HG03442 (cell line): ENCODE measurements around the gene MUC22.
"Not testable (repeated sequence)": the region's sequence is repeated elsewhere in the genome, so short reads cannot be mapped to it uniquely, and the experiment has no call there.

Source experiments
- ATAC-seq: cut with Tn5 transposase; IDR thresholded peaks from one replicate; pipeline ENCODE4 v1.9.1; 2021; ENCODE audit warnings: mild to moderate bottlenecking, moderate library complexity; ENCODE audit not compliant: unreplicated experiment

Gene MUC22

DNA sequence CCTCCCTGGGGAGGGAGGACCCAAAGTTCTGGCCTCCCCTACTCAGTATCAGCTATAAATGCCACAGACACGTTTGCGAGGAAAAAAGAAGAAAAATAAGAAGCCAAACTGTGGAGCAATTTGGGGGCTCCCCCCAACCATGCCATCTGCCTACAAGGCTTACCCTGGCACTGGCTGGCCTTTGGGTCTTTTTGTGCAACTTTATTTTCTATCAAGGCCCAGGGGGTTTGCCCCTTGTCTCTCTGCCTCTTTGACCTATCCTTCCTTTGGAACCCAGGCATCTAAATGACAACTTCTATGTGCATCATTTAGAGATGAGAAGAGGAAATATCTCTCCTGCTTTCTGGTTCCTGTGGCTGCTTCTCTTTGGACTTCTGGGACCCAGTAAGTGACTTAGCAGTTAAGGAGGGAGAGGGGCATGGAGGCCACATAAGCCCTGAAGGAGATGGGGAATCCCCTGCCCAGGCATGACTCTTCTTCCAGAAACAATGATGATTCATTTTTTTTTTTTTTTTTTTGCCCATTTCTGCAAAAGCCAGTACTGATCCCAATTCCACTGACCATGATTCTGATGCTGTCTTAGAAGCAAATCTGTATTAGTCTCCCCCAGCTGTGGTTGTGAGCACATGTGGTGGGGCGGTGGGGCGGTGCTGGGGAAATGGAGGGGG, at the start of gene MUC22:
TSS of gene MUC22 (plus strand) at position 82 of the 668 bp plus-strand sequence. CDS start at position 315, 233 bp downstream.
- no peak for ATAC-seq

DNA sequence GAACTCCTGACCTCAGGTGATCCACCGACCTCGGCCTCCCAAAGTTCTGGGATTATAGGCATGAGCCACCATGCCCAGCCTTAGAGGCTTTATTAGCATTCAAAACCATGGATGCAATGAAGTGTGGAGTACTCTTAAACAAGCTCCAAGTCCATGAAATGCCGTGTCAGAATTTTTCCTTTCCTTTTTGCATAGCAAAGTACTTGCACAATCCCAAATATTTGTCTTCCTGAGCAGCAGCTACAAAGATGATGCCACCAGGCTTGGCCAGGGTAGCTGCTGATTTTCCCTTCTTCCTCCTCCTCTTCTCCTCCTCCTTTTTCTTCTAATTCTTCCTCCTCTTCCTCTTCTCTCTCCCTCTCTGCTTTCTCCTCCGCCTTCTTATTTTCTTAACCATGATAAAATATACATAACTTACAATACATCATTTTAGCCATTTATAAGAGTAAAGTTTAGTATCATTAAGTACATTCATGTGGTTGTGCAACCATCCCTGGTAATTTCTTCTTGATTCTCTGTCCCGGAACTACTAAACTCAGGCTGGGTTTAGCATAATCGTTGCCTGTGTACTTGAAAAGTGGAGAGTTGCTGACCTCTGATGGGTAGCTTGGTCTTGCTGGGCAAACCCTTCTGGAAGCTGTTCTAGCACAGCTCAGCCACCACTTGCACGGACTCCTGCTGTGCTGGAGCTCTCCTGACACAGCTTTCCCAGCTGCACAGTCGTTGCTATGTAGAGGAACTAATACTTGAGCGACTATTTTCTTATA, 49.2 kb upstream of the MUC22 start:
- no peak for ATAC-seq

DNA sequence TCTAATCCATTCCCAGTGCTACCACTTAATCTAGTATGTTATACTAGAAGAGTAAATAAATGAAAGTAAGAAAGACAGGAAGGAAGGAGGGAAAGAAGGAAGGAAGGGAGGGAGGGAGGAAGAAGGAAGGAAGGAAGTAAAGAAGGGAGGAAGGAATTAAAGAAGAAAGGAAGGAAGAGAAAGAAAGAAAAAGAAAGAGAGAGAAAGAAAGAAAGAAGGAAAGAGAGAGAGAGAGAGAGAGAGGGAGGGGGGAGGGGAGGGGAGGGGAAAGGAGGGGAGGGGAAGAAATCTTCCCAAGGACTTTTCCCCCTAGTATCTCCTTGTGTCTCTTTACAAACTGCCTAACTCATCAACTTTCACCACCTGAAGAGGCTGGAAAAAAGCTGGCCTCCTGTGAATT, 47.6 kb upstream of the MUC22 start:
- no peak for ATAC-seq

DNA sequence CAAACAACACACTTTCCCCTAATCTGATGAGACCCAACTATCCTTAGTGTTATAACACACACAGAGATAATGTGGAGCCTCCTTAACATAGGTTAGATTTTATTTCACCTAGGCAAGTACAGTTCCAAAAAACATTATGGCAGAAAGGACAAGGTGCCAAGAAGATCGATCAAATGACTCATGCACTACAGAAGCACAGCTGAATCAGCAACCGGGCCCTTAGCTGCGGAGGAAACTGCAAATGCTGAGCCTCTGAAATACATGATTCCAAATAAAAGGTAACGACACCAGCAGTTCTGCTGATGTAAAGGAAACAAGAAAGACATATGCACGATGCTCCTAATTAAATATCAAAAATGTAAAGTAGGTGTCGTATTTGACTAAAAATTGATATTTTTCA, 46.6 kb upstream of the MUC22 start:
- ATAC-seq: no peak

DNA sequence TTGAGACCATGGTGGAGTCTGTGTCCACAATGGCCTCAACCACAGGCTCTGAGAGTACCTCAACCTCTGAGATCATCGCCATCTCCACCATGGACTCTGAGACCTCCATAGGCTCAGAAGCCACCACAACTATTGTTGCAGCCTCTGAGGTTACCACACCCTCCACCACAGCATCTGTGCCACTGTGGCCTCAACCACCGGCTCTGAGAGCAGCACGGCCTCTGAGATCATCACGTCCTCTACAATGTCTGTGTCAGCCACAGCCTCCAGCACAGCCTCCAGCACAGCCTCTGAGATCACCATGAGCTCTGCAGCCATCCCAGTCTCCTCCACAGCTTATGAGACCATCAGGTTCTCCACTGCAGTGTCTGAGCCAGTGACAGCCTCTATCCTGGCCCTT, 46.2 kb upstream of the MUC22 start:
- ATAC-seq: no peak

DNA sequence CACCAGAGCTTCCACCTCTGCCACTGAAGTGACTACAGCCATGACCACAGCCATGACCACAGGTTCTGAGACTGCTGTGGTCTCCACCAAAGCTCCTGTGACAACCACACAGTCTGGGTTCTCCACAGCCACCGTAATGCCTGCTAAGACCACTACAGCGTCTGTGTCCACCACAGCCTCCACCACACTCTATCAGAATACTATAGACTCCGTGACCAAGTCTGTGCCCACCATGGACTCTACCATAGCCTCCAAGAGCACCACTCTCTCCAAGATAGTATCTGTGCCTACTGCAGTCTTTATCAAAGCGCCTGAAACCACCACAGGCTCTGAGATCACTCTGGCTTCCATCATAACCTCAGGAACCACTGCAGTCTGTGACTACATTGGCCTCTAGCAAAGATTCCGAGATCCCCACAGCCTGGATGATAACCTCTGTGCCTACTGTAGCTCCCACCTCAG, 45.1 kb upstream of the MUC22 start:
- ATAC-seq: no peak

DNA sequence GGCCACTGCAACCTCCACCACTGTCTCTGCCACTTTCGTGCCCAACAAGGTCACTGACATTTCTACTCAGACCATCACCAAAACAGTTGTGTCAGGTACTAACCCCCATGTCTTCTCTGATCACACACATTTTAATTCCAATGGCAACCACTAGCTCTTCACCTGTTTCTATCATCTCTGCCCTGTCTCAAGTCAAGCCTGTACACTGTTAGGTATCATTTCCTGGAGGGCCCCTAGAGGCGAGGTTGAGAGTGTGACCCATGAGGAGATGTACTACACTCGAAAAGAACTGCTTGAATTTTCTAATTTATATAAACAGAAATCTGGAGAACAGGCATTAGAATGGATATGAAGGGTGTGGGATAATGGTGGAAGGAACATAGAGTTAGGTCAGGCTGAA, 44.1 kb upstream of the MUC22 start:
- no peak for ATAC-seq

DNA sequence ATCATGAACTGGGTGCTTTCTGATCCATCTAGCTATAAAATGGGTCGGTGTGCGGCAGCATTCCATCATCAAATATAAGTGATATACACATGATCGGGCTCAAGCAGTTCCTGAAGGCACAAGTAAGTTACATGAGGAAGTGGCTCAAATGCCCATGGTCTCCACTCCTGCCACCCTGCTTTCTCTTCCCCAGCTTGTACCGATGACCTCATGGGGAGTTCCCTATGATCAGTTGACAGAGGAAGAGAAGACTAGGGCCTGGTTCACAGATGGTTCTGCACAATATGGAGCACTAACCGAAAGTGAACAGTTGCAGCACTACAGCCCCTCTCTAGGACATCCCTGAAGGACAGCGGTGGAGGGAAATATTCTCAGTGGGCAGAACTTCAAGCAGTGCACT, 41.1 kb upstream of the MUC22 start:
- ATAC-seq: not testable (repeated sequence)

DNA sequence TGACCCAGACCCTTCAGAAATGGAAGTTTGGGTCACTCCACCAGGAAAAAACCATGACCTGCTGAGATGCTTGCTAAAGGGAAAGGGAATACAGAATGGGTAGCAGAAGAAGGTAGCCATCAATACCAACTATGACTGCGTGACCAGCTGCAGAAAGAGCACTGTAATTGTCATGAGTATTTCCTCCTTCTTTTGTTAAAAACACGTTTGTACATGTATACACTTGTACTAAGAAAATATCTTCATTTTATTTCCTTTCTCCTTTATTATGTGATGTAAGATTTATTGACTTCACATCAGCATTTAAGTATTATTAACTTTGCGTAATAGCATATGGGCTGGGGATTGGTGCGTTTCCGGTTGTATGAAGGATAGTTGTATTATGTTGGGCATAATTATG, 39.3 kb upstream of the MUC22 start:
- no peak for ATAC-seq

DNA sequence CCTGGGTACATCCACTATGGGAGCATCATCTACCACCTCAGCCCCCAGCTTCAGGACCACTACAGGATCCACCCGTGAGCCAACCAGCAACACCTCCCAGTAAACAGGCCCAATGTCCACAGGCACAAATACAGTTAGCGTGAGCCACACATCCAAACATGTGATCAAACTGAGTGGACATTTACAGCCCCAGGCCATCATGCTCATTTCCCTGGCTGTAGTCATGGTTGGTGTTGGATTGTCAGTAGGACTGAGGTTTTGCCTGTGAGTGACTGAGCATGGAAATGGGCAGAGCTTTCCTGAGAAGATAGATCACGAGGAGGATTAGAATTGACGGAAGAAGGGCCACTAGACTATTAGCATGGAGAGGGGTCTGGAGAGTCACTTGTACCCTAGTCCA, 37.5 kb upstream of the MUC22 start:
- no peak for ATAC-seq

DNA sequence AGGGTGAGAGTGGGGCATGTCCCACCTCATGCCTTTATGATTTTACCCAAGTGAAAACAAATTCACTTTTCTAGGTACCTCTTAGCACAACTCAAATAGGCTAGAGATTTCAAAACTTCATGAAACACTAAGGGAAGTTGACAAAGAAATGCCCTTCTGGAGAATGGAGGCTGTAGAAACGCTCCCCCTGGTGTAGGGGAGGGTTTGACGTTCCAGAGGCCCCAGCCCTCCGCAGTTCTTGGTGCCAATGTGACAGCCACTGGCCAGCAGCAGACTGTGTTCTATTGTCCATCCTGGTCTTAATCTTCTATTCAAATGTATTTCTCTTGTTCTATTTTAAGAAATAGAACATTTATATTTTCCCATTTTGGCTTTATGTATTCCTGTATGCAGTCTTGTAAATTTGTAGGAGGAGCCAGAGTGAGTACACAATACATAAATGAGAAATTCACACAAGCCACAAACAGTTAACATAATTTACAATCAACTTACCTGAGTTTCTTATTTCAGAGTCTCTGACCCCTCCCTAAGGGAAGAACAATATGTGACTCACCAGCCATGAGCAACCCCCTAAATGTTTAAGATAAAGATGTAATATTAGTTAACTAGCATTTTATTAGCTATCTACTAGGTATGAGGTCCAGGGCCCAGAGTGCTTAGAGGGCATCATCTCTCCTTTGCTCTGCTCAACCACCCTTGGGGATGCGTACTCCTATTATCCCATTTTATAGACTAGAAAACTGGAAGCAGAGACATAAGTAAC, 35.6 kb upstream of the MUC22 start:
- ATAC-seq: no peak

DNA sequence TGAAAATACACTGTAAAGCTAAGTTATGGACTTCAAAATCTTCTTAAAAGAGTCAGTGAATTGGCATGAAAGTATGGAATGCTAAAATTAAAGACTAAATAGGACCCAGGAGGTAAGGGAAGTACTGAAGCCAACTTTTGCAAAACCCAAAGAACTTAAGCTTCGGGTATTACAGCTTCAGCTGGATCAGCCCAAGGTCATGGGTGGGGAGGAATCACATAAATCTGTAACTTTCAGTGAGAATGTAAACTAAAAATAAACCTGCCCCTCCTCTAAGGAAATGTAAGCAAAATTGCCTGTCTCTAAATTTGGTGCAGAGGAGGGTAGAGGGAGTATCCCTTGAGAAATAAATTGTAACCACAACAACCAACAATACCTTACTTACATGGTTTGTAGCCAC, 31.1 kb upstream of the MUC22 start:
- ATAC-seq: no peak

DNA sequence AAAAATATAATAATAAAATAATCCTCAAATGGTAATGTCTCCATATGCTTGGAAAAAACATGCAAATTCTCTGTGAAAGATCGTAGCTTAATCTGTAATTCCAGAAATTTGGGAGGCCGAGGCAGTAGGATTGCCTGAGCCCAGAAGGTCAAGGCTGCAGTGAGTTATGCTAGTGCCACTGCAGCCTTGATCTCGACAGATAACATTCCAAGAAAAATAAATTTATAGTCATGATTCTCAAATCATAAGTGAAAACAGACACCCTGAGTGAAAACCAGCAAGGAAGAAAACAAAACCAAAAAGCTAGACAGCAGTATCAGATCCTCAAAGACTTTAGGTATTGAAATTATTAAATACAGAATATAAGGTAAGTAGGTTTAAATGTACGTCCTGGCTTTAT, 30.6 kb upstream of the MUC22 start:
- ATAC-seq: no peak

DNA sequence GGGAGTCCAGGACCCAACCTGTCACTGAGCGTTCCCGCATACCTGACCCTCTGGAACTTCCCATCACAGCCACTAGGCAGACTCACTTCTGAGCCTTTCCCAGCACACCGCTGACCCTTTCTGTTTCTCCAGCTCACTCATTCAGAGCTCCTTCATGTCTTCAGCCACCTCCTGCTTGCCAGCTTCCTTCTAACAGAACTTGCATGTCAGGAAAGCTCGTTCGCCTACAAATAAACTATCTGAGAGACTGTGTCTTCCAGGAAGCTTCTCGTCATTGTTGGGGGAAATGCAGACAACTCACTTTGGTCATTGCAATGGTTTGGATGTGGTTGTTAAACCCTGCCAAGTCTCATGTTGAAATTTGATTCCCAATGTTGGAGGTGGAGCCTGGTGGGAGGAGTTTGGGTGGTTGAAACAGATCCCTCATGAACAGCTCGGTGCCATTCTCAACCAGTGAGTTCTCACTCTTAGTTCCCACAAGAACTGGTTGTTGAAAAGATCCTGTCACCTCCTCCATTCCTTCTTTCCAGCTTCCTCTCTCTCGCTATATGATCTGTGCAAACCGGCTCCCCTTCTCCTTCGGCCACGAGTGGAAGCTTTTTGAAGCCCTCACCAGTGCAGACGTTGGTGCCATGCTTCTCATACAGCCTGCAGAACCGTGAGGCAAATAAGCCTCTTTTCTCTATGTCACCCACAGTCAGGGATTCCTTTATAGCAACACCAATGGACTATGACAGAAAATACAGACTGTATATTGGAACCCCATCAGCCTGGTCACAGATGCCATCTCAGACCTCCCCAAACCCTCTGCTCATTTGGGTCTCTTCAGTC, 28.1 kb upstream of the MUC22 start:
- ATAC-seq: no peak

DNA sequence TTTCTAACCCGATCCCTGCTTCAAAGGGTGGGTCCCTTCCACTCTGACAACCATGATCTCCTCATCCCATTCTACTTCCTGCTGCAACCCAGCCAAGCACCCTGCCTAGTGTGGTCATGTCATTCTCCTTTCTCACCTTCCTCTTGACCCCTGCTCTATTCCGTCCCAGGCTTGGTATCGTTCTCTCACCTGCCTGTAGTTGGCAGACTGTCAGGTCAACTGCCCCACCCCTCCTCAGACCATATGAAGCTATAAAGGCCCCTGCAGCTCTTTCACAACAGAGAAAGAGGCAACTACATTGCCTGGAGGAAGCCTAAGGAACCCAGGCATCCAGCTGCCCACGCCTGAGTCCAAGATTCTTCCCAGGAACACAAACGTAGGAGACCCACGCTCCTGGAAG, 26.8 kb upstream of the MUC22 start, which contains the start of gene MUC21:
TSS of gene MUC21 (plus strand) at position 280 of the 400 bp plus-strand sequence. CDS start 241 bp downstream, outside the sequence.
- ATAC-seq: no peak

DNA sequence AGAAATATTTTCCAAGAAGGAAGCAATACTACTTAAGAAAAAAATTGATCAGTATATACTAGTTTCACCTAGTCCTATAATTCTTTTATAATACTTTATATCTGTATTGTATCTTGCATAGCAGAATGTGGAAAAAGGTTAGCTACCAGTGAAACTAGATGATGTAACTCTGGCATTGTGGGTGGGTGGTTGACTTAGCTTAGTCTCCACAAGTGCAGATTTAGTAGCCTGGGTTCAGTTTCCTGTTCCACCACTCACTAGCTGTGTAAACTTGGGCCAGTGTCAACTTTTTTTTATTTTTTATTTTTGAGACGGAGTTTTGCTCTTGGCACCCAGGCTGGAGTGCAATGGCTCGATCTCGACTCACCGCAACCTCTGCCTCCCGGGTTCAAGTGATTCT, 24.8 kb upstream of the MUC22 start:
- no peak for ATAC-seq

DNA sequence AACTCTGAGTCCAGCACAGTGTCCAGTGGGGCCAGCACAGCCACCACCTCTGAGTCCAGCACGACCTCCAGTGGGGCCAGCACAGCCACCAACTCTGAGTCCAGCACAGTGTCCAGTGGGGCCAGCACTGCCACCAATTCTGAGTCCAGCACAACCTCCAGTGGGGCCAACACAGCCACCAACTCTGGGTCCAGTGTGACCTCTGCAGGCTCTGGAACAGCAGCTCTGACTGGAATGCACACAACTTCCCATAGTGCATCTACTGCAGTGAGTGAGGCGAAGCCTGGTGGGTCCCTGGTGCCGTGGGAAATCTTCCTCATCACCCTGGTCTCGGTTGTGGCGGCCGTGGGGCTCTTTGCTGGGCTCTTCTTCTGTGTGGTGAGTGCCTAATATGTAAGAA, 23.0 kb upstream of the MUC22 start:
- ATAC-seq: no peak

DNA sequence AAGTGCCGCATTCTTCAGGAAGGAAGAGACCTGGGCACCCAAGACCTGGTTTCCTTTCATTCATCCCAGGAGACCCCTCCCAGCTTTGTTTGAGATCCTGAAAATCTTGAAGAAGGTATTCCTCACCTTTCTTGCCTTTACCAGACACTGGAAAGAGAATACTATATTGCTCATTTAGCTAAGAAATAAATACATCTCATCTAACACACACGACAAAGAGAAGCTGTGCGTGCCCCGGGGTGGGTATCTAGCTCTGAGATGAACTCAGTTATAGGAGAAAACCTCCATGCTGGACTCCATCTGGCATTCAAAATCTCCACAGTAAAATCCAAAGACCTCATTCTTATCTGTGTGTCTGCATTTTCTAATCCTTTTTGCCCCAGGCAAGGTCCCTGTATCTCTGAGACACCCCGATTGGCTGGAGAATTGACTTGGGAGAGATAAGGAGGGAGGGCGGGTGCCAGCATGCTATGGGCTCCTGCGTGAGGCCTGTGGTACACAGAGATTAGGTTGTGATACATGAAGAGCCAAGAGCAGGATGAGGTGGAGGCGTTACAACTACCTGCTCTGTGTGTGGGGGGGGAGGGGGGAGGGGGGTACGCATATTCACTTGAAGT, 22.0 kb upstream of the MUC22 start:
- no peak for ATAC-seq

DNA sequence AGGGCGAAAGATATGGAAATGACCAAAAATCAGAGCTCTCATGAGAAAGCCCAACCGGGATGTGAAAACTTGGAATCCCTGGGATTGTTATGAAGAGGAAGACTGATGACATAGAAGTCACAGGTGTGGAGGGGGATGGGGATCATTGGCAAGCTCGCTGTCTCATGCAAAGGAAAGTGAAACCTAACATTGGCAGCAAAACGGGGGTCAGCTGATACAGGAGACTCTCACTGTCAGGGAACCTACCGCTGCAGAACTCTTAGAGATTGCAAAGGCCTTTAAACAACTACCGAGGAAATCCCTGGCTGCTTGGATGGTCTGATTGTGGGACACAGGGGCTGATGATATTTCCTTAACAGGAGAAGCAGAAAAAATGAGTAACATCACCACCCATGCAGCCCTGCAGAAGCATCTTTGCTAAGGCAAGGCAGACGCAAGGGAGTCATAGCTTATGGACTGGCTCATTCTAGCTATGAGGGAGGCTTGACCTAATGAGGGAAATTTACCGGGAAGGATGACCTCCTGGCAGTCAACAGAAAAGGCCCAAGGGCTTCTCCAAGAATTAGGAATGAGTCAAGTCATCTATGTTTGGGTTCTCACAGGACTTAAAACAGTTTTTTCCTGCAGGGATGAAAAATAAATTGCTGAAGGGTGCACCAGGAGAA, 19.7 kb upstream of the MUC22 start:
- no peak for ATAC-seq

DNA sequence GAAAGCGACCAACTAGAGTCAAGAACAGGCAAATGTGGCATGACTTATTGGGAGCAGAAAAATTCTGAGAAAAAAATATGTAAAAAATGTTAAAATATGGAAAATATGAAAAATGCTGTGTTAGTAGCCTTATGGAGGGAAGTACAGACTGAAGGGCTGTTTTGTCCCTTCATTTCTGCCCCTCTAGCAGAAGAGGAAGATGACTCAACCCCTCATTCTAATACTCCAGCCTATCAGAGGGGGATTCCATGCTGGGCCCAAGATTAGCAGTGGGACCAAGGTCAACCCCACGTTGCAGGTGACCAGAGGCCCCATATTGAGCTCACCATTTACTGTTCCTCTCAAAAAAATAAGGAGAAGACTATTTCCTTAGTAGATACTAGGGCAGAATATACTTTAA, 18.4 kb upstream of the MUC22 start:
- ATAC-seq: no peak
